ENCODE results near the gene GDF11.

DNA sequence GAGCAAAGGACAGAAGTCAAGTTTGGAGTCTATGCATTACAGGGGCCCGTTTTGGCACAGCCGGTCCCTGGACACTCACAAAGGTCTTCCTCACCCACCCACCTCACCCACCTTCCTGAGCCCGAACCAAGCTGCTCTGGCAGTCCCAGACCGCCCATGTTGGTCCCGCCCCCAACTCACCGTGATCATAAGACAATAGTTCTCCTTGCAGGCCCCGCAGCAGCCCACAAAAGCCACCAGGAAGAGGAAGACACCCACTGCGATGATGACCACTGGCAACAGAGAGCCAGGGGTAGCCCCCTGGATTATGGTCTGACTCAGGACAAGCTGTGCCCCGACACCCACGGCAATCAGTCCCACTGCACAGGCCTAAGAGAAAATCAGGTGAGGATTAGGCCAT lies 16.0 kb upstream of the GDF11 start:
- TF ChIP-seq MAZ (IDR thresholded peaks at IDR 0.05; ENCODE audit: borderline replicate concordance, low read depth, low read length): no peak
- TF ChIP-seq, protein P1, sequence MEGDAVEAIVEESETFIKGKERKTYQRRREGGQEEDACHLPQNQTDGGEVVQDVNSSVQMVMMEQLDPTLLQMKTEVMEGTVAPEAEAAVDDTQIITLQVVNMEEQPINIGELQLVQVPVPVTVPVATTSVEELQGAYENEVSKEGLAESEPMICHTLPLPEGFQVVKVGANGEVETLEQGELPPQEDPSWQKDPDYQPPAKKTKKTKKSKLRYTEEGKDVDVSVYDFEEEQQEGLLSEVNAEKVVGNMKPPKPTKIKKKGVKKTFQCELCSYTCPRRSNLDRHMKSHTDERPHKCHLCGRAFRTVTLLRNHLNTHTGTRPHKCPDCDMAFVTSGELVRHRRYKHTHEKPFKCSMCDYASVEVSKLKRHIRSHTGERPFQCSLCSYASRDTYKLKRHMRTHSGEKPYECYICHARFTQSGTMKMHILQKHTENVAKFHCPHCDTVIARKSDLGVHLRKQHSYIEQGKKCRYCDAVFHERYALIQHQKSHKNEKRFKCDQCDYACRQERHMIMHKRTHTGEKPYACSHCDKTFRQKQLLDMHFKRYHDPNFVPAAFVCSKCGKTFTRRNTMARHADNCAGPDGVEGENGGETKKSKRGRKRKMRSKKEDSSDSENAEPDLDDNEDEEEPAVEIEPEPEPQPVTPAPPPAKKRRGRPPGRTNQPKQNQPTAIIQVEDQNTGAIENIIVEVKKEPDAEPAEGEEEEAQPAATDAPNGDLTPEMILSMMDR (conservative IDR thresholded peaks at IDR 0.05; ENCODE audit: low read depth, low read length): no peak
- TF ChIP-seq POLR2A (IDR thresholded peaks at IDR 0.05; ENCODE audit: low read depth, low read length): no peak
- TF ChIP-seq, protein P2, sequence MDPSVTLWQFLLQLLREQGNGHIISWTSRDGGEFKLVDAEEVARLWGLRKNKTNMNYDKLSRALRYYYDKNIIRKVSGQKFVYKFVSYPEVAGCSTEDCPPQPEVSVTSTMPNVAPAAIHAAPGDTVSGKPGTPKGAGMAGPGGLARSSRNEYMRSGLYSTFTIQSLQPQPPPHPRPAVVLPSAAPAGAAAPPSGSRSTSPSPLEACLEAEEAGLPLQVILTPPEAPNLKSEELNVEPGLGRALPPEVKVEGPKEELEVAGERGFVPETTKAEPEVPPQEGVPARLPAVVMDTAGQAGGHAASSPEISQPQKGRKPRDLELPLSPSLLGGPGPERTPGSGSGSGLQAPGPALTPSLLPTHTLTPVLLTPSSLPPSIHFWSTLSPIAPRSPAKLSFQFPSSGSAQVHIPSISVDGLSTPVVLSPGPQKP (IDR thresholded peaks at IDR 0.05; ENCODE audit: borderline replicate concordance, low read depth, low read length): no peak
- TF ChIP-seq MXI1 (IDR thresholded peaks at IDR 0.05; ENCODE audit: borderline replicate concordance, low read depth, low read length): no peak

Data from IMR-90 (cell line).